ENCODE data around the gene PRR3.

DNA sequence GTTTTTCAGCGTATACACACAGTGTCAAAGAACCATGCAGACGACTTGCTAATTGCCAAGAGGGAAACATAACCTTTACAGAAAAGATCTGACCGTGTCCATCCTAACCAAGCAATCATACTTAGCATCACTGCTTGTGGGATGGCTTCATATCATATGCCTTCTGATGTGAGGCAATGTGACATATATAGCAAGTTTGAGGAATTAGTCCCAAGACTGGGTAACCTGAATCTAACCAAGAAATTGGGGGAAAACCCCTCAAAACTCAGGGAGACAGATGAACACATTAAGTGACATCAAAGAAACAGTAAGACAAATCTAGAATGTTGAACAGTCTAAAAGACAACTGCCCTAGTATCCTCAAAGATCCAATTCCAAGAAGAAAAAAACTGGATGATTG lies 19.2 kb upstream of the PRR3 start:
- TF ChIP-seq, protein P1, sequence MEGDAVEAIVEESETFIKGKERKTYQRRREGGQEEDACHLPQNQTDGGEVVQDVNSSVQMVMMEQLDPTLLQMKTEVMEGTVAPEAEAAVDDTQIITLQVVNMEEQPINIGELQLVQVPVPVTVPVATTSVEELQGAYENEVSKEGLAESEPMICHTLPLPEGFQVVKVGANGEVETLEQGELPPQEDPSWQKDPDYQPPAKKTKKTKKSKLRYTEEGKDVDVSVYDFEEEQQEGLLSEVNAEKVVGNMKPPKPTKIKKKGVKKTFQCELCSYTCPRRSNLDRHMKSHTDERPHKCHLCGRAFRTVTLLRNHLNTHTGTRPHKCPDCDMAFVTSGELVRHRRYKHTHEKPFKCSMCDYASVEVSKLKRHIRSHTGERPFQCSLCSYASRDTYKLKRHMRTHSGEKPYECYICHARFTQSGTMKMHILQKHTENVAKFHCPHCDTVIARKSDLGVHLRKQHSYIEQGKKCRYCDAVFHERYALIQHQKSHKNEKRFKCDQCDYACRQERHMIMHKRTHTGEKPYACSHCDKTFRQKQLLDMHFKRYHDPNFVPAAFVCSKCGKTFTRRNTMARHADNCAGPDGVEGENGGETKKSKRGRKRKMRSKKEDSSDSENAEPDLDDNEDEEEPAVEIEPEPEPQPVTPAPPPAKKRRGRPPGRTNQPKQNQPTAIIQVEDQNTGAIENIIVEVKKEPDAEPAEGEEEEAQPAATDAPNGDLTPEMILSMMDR (IDR thresholded peaks at IDR 0.05; ENCODE audit: low read depth, low read length, missing input control), result no peak
- no peak for TF ChIP-seq YY1 (IDR thresholded peaks at IDR 0.05)
- no peak for TF ChIP-seq RXRA (IDR thresholded peaks at IDR 0.05)
